GM23338 (cell line): ENCODE results near the gene PRPF4. TPM values are rescaled to one million over a fixed set of nuclear protein-coding genes. Genes with fewer than 3 reads are reported as not detected.

ENCODE experiments used
- ATAC-seq: fragments of 200-7000 bp; cut with Tn5 transposase; 3 replicates; pipeline ENCODE4 v1.9.1; 2020
- DNase-seq: peaks from one replicate; pipeline ENCODE4 v3.0.0-alpha.2; 2015; ENCODE audit warnings: low spot score
- H2AFZ ChIP-seq: fragments of 200-600 bp; sonication (generic); 2 replicates; pipeline ENCODE4 v1.8.0; 2016; ENCODE audit warnings: antibody characterized with exemption, mild to moderate bottlenecking, moderate library complexity
- H3F3A ChIP-seq: fragments of 200-600 bp; sonication (generic); replicated peaks from 2 replicates; pipeline ENCODE4 v1.8.0; 2017; ENCODE audit warnings: antibody characterized with exemption, mixed run types, low read depth
- H3K27ac ChIP-seq: fragments of 200-600 bp; sonication (generic); 2 replicates; pipeline ENCODE4 v1.6.1; 2016; ENCODE audit warnings: low read depth
- H3K27me3 ChIP-seq: fragments of 200-600 bp; sonication (generic); 2 replicates; pipeline ENCODE4 v1.8.0; 2016; ENCODE audit warnings: mild to moderate bottlenecking, mixed run types, moderate library complexity; ENCODE audit not compliant: insufficient read depth
- H3K36me3 ChIP-seq: fragments of 200-600 bp; sonication (generic); 2 replicates; pipeline ENCODE4 v1.8.0; 2016; ENCODE audit warnings: mild to moderate bottlenecking; ENCODE audit not compliant: insufficient read depth
- H3K4me1 ChIP-seq: fragments of 200-600 bp; sonication (generic); 2 replicates; pipeline ENCODE4 v1.8.0; 2016; ENCODE audit warnings: mild to moderate bottlenecking, moderate library complexity; ENCODE audit not compliant: insufficient read depth
- H3K4me2 ChIP-seq: fragments of 200-600 bp; sonication (generic); 2 replicates; pipeline ENCODE4 v1.7.1; 2017; ENCODE audit warnings: mixed run types
- H3K4me3 ChIP-seq: fragments of 200-600 bp; sonication (generic); 2 replicates; pipeline ENCODE4 v1.6.1; 2016; ENCODE audit warnings: mixed run types
- H3K79me2 ChIP-seq: fragments of 200-600 bp; sonication (generic); replicated peaks from 2 replicates; pipeline ENCODE4 v1.8.0; 2017; ENCODE audit warnings: mild to moderate bottlenecking; ENCODE audit not compliant: insufficient read depth
- H3K9me2 ChIP-seq: fragments of 200-600 bp; sonication (generic); 2 replicates; pipeline ENCODE4 v1.8.0; 2017; ENCODE audit not compliant: insufficient read depth
- H4K20me1 ChIP-seq: fragments of 200-600 bp; sonication (generic); replicated peaks from 2 replicates; pipeline ENCODE4 v1.8.0; 2017; ENCODE audit warnings: mild to moderate bottlenecking; ENCODE audit not compliant: insufficient read depth
- H3K27ac Mint-ChIP-seq: 2 replicates; pipeline ENCODE4 v1.8.0; 2020; ENCODE audit warnings: inconsistent platforms, mild to moderate bottlenecking, moderate library complexity, mixed read lengths
- H3K27me3 Mint-ChIP-seq: 3 replicates; pipeline ENCODE4 v1.8.0; 2022; ENCODE audit warnings: low read depth, mild to moderate bottlenecking, moderate library complexity, mixed read lengths, inconsistent platforms; ENCODE audit not compliant: insufficient read depth, poor library complexity
- H3K36me3 Mint-ChIP-seq: 3 replicates; pipeline ENCODE4 v1.8.0; 2021; ENCODE audit warnings: low read depth, mild to moderate bottlenecking, inconsistent platforms, moderate library complexity, mixed read lengths
- H3K4me1 Mint-ChIP-seq: 3 replicates; pipeline ENCODE4 v1.8.0; 2020; ENCODE audit warnings: mild to moderate bottlenecking, inconsistent platforms, mixed read lengths
- H3K4me3 Mint-ChIP-seq: 3 replicates; pipeline ENCODE4 v1.8.0; 2021; ENCODE audit warnings: moderate library complexity, mild to moderate bottlenecking, inconsistent platforms, mixed read lengths
- H3K9me3 Mint-ChIP-seq: 3 replicates; pipeline ENCODE4 v1.8.0; 2020; ENCODE audit warnings: moderate library complexity, mild to moderate bottlenecking, inconsistent platforms, mixed read lengths
- CREB1 ChIP-seq: fragments of 250-450 bp; sonication (Bioruptor Pico); IDR thresholded peaks from 2 replicates; pipeline ENCODE4 v1.5.0; 2020; ENCODE audit warnings: low read depth, mild to moderate bottlenecking, moderate library complexity
- EZH2 ChIP-seq: fragments of 200-600 bp; sonication (generic); IDR thresholded peaks from one replicate; pipeline ENCODE4 v1.8.0; 2017; ENCODE audit warnings: antibody characterized with exemption, mild to moderate bottlenecking, low read depth; ENCODE audit not compliant: unreplicated experiment
- JUNB ChIP-seq: IDR thresholded peaks from one replicate; pipeline ENCODE4 v1.6.1; 2016; ENCODE audit warnings: antibody characterized with exemption; ENCODE audit not compliant: unreplicated experiment
- NANOG ChIP-seq: IDR thresholded peaks from 2 replicates; pipeline ENCODE4 v1.6.1; 2016; ENCODE audit warnings: antibody characterized with exemption, borderline replicate concordance
- POLR2AphosphoS5 ChIP-seq: IDR thresholded peaks from 2 replicates; pipeline ENCODE4 v1.6.1; 2016; ENCODE audit warnings: antibody characterized with exemption, low read depth
- ZNF331 ChIP-seq: fragments of 250-450 bp; sonication (Bioruptor Pico); IDR thresholded peaks from 2 replicates; pipeline ENCODE4 v1.5.0; 2020; ENCODE audit warnings: low read depth, mild to moderate bottlenecking, moderate library complexity
- ZNF462 ChIP-seq: fragments of 250-450 bp; sonication (Bioruptor Pico); IDR thresholded peaks from 2 replicates; pipeline ENCODE4 v1.5.0; 2020; ENCODE audit warnings: mild to moderate bottlenecking, moderate library complexity
- polyA plus RNA-seq: library from polyadenylated mRNA; unstranded; fragments of >200 nt; fragmentation: Nextera tagmentation; extraction: Ambion mirVana; gene quantifications from 2 replicates; pipeline ENCODE4 v1.2.1, GENCODE V29; 2016
- total RNA-seq: library from RNA; depleted of rRNA; stranded (reverse); fragments of >200 nt; shearing (Covaris generic); gene quantifications from 2 replicates; pipeline ENCODE4 v1.2.3, GENCODE V29; 2014

Gene PRPF4
- total and polyA plus RNA-seq, 2 experiments from 2014 or later, result 18.7 to 34.6 TPM

- no peak for TF ChIP-seq ZNF462 (CRISPR knock-in tag)
- no peak for TF ChIP-seq CREB1 (CRISPR knock-in tag)
- no peak for TF ChIP-seq JUNB
- TF ChIP-seq POLR2AphosphoS5, result no peak
- TF ChIP-seq EZH2, result no peak
- no peak for TF ChIP-seq NANOG
- TF ChIP-seq ZNF331, result no peak
Measured at GRCh38 chr9:113269355-113269754, 6.1 kb upstream of the PRPF4 start (continued).

DNA sequence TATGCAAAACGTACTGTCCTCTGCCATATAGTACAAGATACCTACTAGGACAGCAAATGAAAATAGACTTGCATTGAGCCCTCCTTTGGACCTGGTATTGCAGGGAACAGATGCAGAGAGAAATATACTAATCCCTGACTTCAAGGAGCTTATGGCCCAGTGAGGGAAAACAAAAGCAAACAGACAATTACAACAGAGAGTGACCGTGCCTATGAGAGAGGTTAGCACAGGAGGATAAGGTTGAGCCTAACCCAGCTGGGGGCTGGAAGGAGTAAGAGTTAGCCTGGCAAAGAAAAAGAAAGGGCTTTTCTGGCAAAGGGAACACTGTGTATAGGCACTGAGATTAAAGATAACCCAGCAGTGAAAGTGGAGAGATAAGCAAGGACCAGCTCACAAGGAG, 5.6 kb upstream of the PRPF4 start:
- no peaks in the 10 kb centered on the region; the same call in 1 of the 2 replicates for H4K20me1 ChIP-seq
- H3K27me3 Mint-ChIP-seq, result no peaks in the 10 kb centered on the region
- no peak overlapping the region for H3K27ac ChIP-seq
- ATAC-seq (no peak), DNase-seq (no peak)
- H3K9me2 ChIP-seq, result no peaks in the 10 kb centered on the region
- 0 out of 2 replicates have a peak, but pooled peaks cover 3% of the 10 kb centered on the region for H3K4me1 ChIP-seq
- H3K4me1 Mint-ChIP-seq, result peaks cover 3% of the 10 kb centered on the region; the same call in 1 of the 3 replicates
- H3K4me3 Mint-ChIP-seq, result no peak overlapping the region
- no peaks in the 10 kb centered on the region for H3K27me3 ChIP-seq
- no peak overlapping the region for H3K4me2 ChIP-seq
- no peaks in the 10 kb centered on the region for H3K9me3 Mint-ChIP-seq
- H3K36me3 Mint-ChIP-seq, result peaks cover 32% of the 10 kb centered on the region
- H3K79me2 ChIP-seq, result peaks cover 12% of the 10 kb centered on the region
- no peak overlapping the region for H3K27ac Mint-ChIP-seq
- no peak overlapping the region for H2AFZ ChIP-seq
- no peaks in the 10 kb centered on the region for H3F3A ChIP-seq
- H3K36me3 ChIP-seq, result peaks cover 28% of the 10 kb centered on the region
- H3K4me3 ChIP-seq, result no peak overlapping the region
- no peak for TF ChIP-seq ZNF462 (CRISPR knock-in tag)
